Skeletal muscle satellite cell (primary cell): ENCODE results near the gene NOD2.
A peak's percentile ranks its signal among the peaks of the same experiment; 100 is the strongest.

Experiments used
- H3K27me3 ChIP-seq: 2 replicates; pipeline ENCODE4 v1.7.0; 2013; ENCODE audit warnings: low read length; ENCODE audit not compliant: control insufficient read depth, insufficient read depth
- H3K36me3 ChIP-seq: 2 replicates; pipeline ENCODE4 v1.7.0; 2013; ENCODE audit warnings: mild to moderate bottlenecking, control low read depth, low read length; ENCODE audit not compliant: insufficient read depth
- H3K4me1 ChIP-seq: 2 replicates; pipeline ENCODE4 v1.7.0; 2013; ENCODE audit warnings: low read length; ENCODE audit not compliant: control insufficient read depth, insufficient read depth
- H3K4me2 ChIP-seq: 2 replicates; pipeline ENCODE4 v1.7.0; 2013; ENCODE audit warnings: mild to moderate bottlenecking, low read length
- H3K4me3 ChIP-seq: 2 replicates; pipeline ENCODE4 v1.7.0; 2013; ENCODE audit warnings: low read length
- H3K9ac ChIP-seq: 2 replicates; pipeline ENCODE4 v1.7.0; 2013; ENCODE audit warnings: mild to moderate bottlenecking, low read depth, low read length, moderate library complexity
- H3K9me3 ChIP-seq: replicated peaks from 2 replicates; pipeline ENCODE4 v1.7.0; 2013; ENCODE audit warnings: mild to moderate bottlenecking, control low read depth, low read length

Gene NOD2

DNA sequence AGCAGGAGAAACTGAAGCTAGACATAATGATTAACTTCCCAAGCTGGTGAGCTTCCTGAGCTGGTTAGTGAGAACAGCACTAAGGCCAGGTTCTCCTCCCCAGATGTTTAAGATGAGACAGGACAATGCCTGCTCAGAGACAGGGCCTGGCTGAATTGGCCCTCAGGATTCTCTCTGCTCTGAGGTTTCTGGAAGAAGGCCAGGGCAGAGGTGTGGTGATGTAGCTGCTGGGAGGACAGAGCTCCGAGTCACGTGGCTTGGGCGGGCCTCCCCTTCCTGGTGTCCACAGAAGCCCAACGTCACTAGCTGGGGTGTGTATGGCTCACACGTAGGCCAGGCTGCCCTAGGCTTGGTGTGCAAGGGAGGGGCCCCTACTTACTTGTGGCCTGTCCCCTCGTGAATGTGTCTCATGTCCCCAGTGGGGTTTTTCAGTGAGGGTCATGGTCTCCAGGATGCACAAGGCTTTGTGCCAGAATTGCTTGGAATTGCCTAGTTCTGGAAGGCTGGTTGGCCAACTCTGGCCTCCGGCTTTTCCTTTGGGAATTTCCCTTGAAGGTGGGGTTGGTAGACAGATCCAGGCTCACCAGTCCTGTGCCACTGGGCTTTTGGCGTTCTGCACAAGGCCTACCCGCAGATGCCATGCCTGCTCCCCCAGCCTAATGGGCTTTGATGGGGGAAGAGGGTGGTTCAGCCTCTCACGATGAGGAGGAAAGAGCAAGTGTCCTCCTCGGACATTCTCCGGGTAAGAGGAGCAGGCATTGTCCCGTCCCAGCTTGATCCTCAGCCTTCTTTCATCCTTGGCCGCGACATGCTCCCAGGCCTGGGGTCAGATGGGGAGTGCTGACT, 3.4 kb downstream of the NOD2 start:
- Histone ChIP-seq H3K9ac (no peak overlapping the region), H3K36me3 (no peaks in the 10 kb centered on the region), H3K4me2 (no peak overlapping the region), H3K4me3 (no peak overlapping the region), H3K27me3 (no peaks in the 10 kb centered on the region), H3K4me1 (peaks cover 19% of the 10 kb centered on the region), H3K9me3 (no peaks in the 10 kb centered on the region)

DNA sequence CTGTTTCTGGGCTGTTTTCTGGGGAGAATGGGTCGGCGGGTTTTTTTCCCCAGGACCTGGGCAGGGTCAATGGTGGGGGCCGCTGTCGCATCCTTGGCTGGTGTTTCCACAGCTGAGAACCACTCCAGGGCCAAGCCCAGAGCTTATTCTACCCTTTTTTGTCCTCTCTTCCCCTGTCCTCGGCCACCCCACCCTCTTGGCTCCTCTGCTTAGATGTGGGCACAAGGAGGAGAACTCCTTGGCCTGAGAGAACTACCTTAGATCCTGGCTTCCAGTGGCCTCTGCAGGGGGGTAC, 4.0 kb downstream of the NOD2 start:
- Histone ChIP-seq H3K4me2 (peak overlapping the region; percentile 91), H3K4me3 (no peak overlapping the region), H3K27me3 (no peaks in the 10 kb centered on the region), H3K36me3 (no peaks in the 10 kb centered on the region), H3K4me1 (peaks cover 25% of the 10 kb centered on the region), H3K9ac (no peak overlapping the region), H3K9me3 (no peaks in the 10 kb centered on the region)

DNA sequence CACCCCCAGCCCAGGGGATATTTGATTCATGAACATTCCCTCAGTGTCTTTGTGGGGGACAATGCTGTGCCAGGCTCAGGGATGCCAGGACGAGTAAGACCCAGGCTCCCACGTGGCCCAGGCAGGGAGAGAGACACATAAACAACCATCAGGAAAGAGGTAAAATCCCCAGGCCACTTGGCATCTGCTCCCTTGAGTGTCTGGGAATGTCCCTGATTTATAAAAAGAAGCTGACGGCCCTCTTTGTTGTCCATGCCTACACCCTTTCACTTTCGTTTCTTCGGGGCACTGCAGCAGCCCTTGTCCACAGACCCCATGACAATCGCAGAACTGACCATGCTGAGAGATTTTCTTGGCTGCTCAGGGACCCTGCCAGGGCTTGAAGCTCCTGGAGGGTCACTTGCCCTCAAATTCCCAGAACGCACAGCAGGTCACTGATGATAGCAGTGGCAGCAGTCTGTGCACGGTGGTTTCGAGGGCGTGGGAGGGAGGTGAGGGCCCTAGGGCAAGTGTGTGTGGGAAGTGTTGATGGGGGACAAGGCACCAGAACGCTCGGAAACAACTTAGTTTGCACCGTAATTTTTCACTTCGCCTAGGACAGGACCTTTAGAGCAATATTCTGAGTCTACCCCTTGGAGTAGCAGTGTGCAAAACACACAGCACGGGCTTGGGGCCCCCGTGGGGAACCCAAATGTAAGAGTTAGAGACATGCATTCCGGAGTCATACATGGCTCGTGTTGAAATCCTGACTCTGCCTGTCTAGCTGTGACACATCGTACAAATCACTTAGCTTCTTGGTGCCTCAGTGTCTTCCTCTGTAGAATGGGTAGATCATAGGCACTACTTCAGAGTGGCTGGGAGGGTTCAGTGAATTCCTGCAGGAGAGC, 4.7 kb downstream of the NOD2 start:
- H3K4me3 ChIP-seq = peak overlapping the region; percentile 69
- peak overlapping the region; percentile 65 for H3K9ac ChIP-seq
- no peaks in the 10 kb centered on the region for H3K36me3 ChIP-seq
- no peaks in the 10 kb centered on the region for H3K9me3 ChIP-seq
- peak overlapping the region; percentile 91 for H3K4me2 ChIP-seq
- H3K4me1 ChIP-seq = peaks cover 30% of the 10 kb centered on the region
- H3K27me3 ChIP-seq = no peaks in the 10 kb centered on the region

GRCh38 chr16:50699326-50700159, 6.1 kb downstream of the NOD2 start:
- Histone ChIP-seq H3K9ac (no peak overlapping the region), H3K4me3 (no peak overlapping the region), H3K27me3 (no peaks in the 10 kb centered on the region), H3K4me2 (no peak overlapping the region), H3K9me3 (peaks cover 5% of the 10 kb centered on the region), H3K4me1 (peaks cover 31% of the 10 kb centered on the region), H3K36me3 (no peaks in the 10 kb centered on the region)

GRCh38 chr16:50702725-50703124, 9.3 kb downstream of the NOD2 start:
- Histone ChIP-seq H3K27me3 (no peaks in the 10 kb centered on the region), H3K4me2 (no peak overlapping the region), H3K4me3 (no peak overlapping the region), H3K4me1 (peaks cover 20% of the 10 kb centered on the region), H3K9ac (peak overlapping the region; percentile 7), H3K36me3 (no peaks in the 10 kb centered on the region), H3K9me3 (peaks cover 5% of the 10 kb centered on the region)

DNA sequence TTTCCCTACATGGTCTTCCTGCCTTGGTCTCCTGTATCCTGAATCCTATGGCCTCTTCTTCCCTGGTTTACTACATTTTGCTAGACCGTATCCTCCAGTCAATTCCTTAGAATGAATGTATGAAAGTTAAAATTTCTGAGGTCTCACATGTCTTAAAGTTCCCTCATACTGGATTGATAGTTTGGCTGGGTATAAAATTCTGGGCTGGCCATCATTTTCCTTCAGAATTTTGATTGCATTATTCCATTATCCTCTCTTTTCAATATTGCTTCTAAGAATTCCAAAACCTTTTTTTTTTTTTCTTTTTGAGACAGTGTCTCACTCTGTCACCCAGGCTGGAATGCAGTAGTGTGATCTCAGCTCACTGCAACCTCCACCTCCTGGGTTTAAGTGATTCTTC, 10.8 kb downstream of the NOD2 start:
- Histone ChIP-seq H3K36me3 (no peaks in the 10 kb centered on the region), H3K9me3 (peaks cover 5% of the 10 kb centered on the region), H3K9ac (no peak overlapping the region), H3K4me2 (no peak overlapping the region), H3K27me3 (no peaks in the 10 kb centered on the region), H3K4me1 (peaks cover 13% of the 10 kb centered on the region), H3K4me3 (no peak overlapping the region)

DNA sequence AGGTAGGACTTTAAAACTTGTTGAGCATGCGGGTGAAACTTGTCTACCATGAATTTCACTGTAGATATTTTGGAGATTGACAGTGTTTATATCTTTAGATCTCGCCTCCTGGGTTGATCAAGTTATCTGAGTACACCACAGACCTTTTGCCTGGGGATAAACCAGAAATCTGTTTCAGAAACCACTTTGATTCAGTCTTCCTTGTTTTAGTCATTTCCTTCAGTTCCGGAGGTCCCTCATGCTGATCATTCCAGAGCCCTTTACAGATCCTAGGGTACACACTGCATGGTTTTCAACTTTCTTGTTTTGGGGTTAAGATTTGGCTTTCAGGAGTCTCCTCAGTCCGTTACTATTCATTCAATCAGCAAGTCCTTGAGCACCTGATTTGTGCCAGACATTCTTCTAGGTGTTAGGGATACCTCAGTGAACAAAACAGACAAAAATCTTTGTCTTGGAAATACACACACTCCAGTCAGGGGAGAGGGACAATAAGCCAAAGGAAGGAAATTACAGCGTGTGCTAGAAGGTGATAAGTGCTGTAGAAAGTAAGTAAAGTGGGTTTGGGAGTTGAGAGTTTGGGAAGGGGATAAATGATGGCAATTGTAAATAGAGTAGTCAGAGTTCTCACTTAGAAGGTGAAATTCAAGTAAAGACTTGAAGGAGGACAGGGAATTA, 12.2 kb downstream of the NOD2 start:
- Histone ChIP-seq H3K4me1 (peaks cover 13% of the 10 kb centered on the region), H3K9ac (no peak overlapping the region), H3K4me3 (no peak overlapping the region), H3K9me3 (peaks cover 5% of the 10 kb centered on the region), H3K4me2 (no peak overlapping the region), H3K36me3 (no peaks in the 10 kb centered on the region), H3K27me3 (no peaks in the 10 kb centered on the region)

DNA sequence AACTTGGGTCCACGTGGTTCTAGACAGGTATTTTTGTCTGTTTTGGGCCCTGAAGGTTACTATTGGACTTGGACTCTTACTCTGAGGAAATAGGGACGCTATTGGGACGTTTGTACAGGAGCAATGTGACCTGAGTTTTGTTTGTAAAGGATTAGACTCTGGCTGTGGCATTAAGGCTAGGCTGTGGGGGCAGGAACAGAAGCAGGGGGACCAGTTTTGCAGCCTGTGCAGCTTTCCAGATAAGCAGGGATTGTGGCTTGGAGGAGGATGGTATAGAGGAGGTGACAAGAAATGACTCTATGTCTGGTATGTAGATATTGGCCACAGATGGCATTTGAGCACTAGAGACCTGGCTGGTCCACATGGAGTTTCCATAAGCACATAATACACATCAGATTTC, 12.8 kb downstream of the NOD2 start:
- Histone ChIP-seq H3K4me1 (peaks cover 13% of the 10 kb centered on the region), H3K27me3 (no peaks in the 10 kb centered on the region), H3K4me2 (no peak overlapping the region), H3K9me3 (peaks cover 5% of the 10 kb centered on the region), H3K36me3 (no peaks in the 10 kb centered on the region), H3K9ac (no peak overlapping the region), H3K4me3 (no peak overlapping the region)

GRCh38 chr16:50708373-50709060, 15.1 kb downstream of the NOD2 start:
- Histone ChIP-seq H3K4me3 (no peak overlapping the region), H3K27me3 (no peaks in the 10 kb centered on the region), H3K4me1 (peaks cover 11% of the 10 kb centered on the region)

DNA sequence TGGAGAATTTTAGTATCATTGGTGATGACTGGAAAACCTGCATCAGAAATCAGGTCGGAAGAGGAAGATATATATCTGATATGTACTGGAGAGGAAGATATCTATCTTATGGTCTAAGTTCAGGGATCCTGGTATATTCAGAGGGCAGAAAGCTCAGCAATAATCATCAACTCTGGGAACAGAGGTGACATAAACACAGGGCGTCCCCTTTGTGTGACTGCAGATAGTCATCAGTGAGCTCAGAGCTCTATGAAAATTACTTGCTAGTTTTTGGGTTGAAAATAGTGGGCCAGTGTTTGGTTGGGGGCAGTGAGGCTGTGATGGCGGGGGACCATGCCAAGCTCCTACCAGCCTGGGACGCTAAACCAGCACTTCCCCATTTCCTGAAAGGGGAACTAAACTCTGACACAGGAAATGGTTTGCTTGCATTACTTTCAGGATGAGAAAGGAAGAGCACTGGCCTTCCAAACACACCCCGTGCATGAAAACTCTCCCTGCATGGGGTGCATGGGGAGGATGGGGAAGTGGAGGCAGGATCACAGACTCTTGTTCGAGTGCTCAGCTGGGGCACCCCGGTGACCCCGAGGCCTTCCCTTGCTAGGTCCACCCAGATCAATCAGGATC, 15.8 kb downstream of the NOD2 start:
- H3K36me3 ChIP-seq = no peaks in the 10 kb centered on the region
- no peaks in the 10 kb centered on the region for H3K27me3 ChIP-seq
- no peak overlapping the region for H3K4me2 ChIP-seq
- no peak overlapping the region for H3K4me3 ChIP-seq
- H3K4me1 ChIP-seq = peaks cover 11% of the 10 kb centered on the region
- no peak overlapping the region for H3K9ac ChIP-seq
- H3K9me3 ChIP-seq = peaks cover under 1% of the 10 kb centered on the region

More at GRCh38 chr16:50708373-50709060, 15.1 kb downstream of the NOD2 start:
- Histone ChIP-seq H3K36me3 (no peaks in the 10 kb centered on the region), H3K9me3 (peaks cover 5% of the 10 kb centered on the region), H3K9ac (no peak overlapping the region), H3K4me2 (no peak overlapping the region)
